Measurements from ENCODE around the gene TNFRSF12A. TPM values are rescaled to one million over a fixed set of nuclear protein-coding genes. Genes with fewer than 3 reads are reported as not detected.

Gene TNFRSF12A
- total and polyA plus RNA-seq, 9 of the 15 experiments (the other 6 are each of a cell fraction or from before 2014, with no cell fraction given), result 0.41 to 61.8 (median 26.5) TPM

DNA sequence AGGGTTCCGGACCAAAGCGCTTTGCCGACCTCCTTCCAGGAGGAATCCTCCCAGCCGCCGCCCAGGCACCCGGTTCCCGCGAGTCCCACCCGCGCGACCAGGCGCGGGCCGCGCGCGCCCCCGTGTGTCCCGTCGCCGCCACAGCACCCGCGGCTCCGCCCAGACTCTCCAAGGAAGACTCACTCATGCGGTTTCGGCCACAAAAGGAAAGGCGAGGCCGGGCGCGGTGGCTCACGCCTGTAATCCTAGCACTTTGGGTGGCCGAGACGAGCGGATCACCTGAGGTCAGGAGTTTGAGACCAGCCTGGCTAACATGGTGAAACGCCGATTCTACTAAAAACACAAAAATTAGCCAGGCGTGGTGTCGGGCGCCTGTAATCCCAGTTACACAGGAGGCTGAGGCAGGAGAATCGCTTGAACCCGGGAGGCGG is 36.4 kb upstream of the TNFRSF12A start (continued):
- TF ChIP-seq ARID2 (IDR thresholded peaks at IDR 0.05), result no peak
- TF ChIP-seq, protein P1, sequence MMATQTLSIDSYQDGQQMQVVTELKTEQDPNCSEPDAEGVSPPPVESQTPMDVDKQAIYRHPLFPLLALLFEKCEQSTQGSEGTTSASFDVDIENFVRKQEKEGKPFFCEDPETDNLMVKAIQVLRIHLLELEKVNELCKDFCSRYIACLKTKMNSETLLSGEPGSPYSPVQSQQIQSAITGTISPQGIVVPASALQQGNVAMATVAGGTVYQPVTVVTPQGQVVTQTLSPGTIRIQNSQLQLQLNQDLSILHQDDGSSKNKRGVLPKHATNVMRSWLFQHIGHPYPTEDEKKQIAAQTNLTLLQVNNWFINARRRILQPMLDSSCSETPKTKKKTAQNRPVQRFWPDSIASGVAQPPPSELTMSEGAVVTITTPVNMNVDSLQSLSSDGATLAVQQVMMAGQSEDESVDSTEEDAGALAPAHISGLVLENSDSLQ (IDR thresholded peaks at IDR 0.05), result 0 out of 2 replicates have a peak, but pooled peaks have one; percentile 11
- no peak for TF ChIP-seq ATF1 (CRISPR knock-in tag; IDR thresholded peaks at IDR 0.05)
- peak; percentile 49; the same call in 1 of the 2 replicates for TF ChIP-seq ATF1 (tag; IDR thresholded peaks at IDR 0.05)
- peak; percentile 90 to 91 for TF ChIP-seq RAD21 (CRISPR knock-in tag; conservative IDR thresholded peaks at IDR 0.05 in 1 of 2, IDR thresholded peaks at IDR 0.05 in 1 of 2)
- TF ChIP-seq MCM5 (IDR thresholded peaks at IDR 0.05; ENCODE audit: low read depth), result no peak
- no peak for TF ChIP-seq ZNF77 (CRISPR knock-in tag; IDR thresholded peaks at IDR 0.05)
- peak in 1 of 2 experiments; percentile 54; a peak in 1 of 4 replicates for TF ChIP-seq TEAD1 (CRISPR knock-in tag; IDR thresholded peaks at IDR 0.05)
- TF ChIP-seq FOXK2 (conservative IDR thresholded peaks at IDR 0.05 in 1 of 2, IDR thresholded peaks at IDR 0.05 in 1 of 2; ENCODE audit: low read depth in 2 of 2), result no peak
- TF ChIP-seq NBN (IDR thresholded peaks at IDR 0.05; ENCODE audit: low read depth), result peak; percentile 57
- TF ChIP-seq ZNF668 (CRISPR knock-in tag; IDR thresholded peaks at IDR 0.05), result no peak
- TF ChIP-seq, protein P2, sequence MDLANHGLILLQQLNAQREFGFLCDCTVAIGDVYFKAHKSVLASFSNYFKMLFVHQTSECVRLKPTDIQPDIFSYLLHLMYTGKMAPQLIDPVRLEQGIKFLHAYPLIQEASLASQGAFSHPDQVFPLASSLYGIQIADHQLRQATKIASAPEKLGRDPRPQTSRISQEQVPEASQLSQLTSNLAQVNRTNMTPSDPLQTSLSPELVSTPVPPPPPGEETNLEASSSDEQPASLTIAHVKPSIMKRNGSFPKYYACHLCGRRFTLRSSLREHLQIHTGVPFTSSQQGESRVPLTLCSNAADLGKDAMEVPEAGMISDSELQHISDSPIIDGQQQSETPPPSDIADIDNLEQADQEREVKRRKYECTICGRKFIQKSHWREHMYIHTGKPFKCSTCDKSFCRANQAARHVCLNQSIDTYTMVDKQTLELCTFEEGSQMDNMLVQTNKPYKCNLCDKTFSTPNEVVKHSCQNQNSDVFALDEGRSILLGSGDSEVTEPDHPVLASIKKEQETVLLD (IDR thresholded peaks at IDR 0.05), result 0 out of 2 replicates have a peak, but pooled peaks have one; percentile 37
- TF ChIP-seq COPS2 (conservative IDR thresholded peaks at IDR 0.05), result no peak
- TF ChIP-seq PHF21A (IDR thresholded peaks at IDR 0.05; ENCODE audit: borderline replicate concordance, low read depth), result no peak
- TF ChIP-seq JUND (IDR thresholded peaks at IDR 0.05; ENCODE audit: borderline replicate concordance, low read depth, low read length), result peak; percentile 56; the same call in 1 of the 2 replicates
- TF ChIP-seq JUND (tag; IDR thresholded peaks at IDR 0.05; ENCODE audit: borderline replicate concordance, low read depth, low read length), result peak; percentile 22; the same call in 1 of the 3 replicates
- TF ChIP-seq, protein P3, sequence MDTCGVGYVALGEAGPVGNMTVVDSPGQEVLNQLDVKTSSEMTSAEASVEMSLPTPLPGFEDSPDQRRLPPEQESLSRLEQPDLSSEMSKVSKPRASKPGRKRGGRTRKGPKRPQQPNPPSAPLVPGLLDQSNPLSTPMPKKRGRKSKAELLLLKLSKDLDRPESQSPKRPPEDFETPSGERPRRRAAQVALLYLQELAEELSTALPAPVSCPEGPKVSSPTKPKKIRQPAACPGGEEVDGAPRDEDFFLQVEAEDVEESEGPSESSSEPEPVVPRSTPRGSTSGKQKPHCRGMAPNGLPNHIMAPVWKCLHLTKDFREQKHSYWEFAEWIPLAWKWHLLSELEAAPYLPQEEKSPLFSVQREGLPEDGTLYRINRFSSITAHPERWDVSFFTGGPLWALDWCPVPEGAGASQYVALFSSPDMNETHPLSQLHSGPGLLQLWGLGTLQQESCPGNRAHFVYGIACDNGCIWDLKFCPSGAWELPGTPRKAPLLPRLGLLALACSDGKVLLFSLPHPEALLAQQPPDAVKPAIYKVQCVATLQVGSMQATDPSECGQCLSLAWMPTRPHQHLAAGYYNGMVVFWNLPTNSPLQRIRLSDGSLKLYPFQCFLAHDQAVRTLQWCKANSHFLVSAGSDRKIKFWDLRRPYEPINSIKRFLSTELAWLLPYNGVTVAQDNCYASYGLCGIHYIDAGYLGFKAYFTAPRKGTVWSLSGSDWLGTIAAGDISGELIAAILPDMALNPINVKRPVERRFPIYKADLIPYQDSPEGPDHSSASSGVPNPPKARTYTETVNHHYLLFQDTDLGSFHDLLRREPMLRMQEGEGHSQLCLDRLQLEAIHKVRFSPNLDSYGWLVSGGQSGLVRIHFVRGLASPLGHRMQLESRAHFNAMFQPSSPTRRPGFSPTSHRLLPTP (IDR thresholded peaks at IDR 0.05; ENCODE audit: borderline replicate concordance, extremely low read depth, insufficient read length), result no peak
- TF ChIP-seq ZFPM2 (CRISPR knock-in tag; IDR thresholded peaks at IDR 0.05), result no peak
- TF ChIP-seq, protein P4, sequence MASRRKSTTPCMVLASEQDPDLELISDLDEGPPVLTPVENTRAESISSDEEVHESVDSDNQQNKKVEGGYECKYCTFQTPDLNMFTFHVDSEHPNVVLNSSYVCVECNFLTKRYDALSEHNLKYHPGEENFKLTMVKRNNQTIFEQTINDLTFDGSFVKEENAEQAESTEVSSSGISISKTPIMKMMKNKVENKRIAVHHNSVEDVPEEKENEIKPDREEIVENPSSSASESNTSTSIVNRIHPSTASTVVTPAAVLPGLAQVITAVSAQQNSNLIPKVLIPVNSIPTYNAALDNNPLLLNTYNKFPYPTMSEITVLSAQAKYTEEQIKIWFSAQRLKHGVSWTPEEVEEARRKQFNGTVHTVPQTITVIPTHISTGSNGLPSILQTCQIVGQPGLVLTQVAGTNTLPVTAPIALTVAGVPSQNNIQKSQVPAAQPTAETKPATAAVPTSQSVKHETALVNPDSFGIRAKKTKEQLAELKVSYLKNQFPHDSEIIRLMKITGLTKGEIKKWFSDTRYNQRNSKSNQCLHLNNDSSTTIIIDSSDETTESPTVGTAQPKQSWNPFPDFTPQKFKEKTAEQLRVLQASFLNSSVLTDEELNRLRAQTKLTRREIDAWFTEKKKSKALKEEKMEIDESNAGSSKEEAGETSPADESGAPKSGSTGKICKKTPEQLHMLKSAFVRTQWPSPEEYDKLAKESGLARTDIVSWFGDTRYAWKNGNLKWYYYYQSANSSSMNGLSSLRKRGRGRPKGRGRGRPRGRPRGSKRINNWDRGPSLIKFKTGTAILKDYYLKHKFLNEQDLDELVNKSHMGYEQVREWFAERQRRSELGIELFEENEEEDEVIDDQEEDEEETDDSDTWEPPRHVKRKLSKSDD (conservative IDR thresholded peaks at IDR 0.05; ENCODE audit: low read length), result no peak

All from K562 (cell line).